ENCODE data around the gene RPP25. TPM values are rescaled to one million over a fixed set of nuclear protein-coding genes. Genes with fewer than 3 reads are reported as not detected.

The RPP25 gene
- total RNA-seq, 1 experiment from 2014 or later: 31.3 TPM

DNA sequence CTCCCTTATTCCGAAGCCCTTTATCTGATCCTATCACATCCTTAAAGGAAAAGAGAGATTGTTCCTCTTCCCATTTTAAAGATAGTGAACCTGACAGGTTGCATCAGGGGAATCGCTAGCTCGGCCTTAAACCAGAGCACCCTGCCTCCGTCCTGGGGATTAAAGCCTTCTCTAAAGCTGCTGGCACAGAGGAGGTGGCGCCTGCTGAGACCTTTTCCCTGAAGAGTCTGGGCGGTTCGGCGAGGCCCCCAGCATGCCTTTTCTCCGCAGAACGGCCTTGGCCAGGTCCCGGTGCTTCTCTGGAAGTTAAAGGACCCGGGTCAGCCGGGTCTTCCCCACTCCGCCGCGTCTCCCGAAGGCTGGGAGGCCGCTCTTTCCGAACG lies 50.5 kb downstream of the RPP25 start:
- Mint-ChIP-seq H3K27me3 (ENCODE audit: low read depth) (no peaks in the 10 kb centered on the region), H3K27ac (peak overlapping the region; percentile 75), H3K9me3 (peaks cover 8% of the 10 kb centered on the region), H3K36me3 (peaks cover 52% of the 10 kb centered on the region), H3K4me3 (peak overlapping the region; percentile 94), H3K4me1 (peaks cover 15% of the 10 kb centered on the region)
- DNase-seq (ENCODE audit: low spot score): no peak
- ATAC-seq: peak; percentile 16
- CTCF ChIA-PET: interaction anchor here (1.0 to 2.8 kb wide), 14 partner anchors 8 to 285 kb away, joined by 3 to 16 read pairs (median 5); partner anchors contain the start of genes CPLX3 and RPP25
- POLR2A ChIA-PET: interaction anchor here (0.6 to 1.4 kb wide), 7 partner anchors 9 to 146 kb away, joined by 3 to 12 read pairs (median 3); partner anchors contain the start of genes COX5A, RPP25 and ULK3
- TF ChIP-seq ZNF263 (CRISPR knock-in tag; IDR thresholded peaks at IDR 0.05; ENCODE audit: low read depth) (no peak), ESRRA (CRISPR knock-in tag; IDR thresholded peaks at IDR 0.05; ENCODE audit: borderline replicate concordance) (no peak), TEAD1 (CRISPR knock-in tag; IDR thresholded peaks at IDR 0.05) (0 out of 2 replicates have a peak, but pooled peaks have one; percentile 2), ZNF232 (CRISPR knock-in tag; IDR thresholded peaks at IDR 0.05) (0 out of 2 replicates have a peak, but pooled peaks have one; percentile 3)

Other genes with a start within 250 kb of the RPP25 start
- 0.21 to 0.26 TPM (median 0.23 TPM) in 3 replicates for gene CYP1A1, start 231.2 kb downstream of the RPP25 start, total RNA-seq (2021)
- gene CYP1A2, start 207.9 kb downstream of the RPP25 start, total RNA-seq (2021): 0.07 TPM in 1 of 3 replicates, not detected in the others
- 55.1 to 55.9 TPM (median 55.3 TPM) in 3 replicates for gene CSK, start 174.7 kb downstream of the RPP25 start, total RNA-seq (2021)
- not detected in 3 replicates for gene LMAN1L, start 143.9 kb downstream of the RPP25 start, total RNA-seq (2021)
- gene CPLX3, start 130.1 kb downstream of the RPP25 start, total RNA-seq (2021): 0.09 to 0.21 TPM (median 0.09 TPM) in 3 replicates
- gene ULK3, start 113.6 kb downstream of the RPP25 start, total RNA-seq (2021): 34.4 to 38.9 TPM (median 37.4 TPM) in 3 replicates
- 38.0 to 47.0 TPM (median 39.0 TPM) in 3 replicates for gene SCAMP2, start 83.4 kb downstream of the RPP25 start, total RNA-seq (2021)
- gene MPI, start 66.7 kb downstream of the RPP25 start, total RNA-seq (2021): 36.3 to 65.1 TPM (median 59.8 TPM) in 3 replicates
- 67.3 to 99.6 TPM (median 87.8 TPM) in 3 replicates for gene FAM219B, start 49.9 kb downstream of the RPP25 start, total RNA-seq (2021)
- 336 to 355 TPM (median 354 TPM) in 3 replicates for gene COX5A, start 18.7 kb downstream of the RPP25 start, total RNA-seq (2021)
- gene SCAMP5, start 38.8 kb upstream of the RPP25 start, total RNA-seq (2021): 65.7 to 70.1 TPM (median 67.0 TPM) in 3 replicates
- 25.7 to 30.1 TPM (median 27.8 TPM) in 3 replicates for gene PPCDC, start 66.8 kb upstream of the RPP25 start, total RNA-seq (2021)
- gene C15orf39, start 245.1 kb upstream of the RPP25 start, total RNA-seq (2021): 39.9 to 52.8 TPM (median 41.6 TPM) in 3 replicates

Measured in WTC11 (cell line).